NB4 (cell line): ENCODE data around the gene PRR23E.
A peak's percentile ranks its signal among the peaks of the same experiment; 100 is the strongest.

Experiments
- DNase-seq: peaks from one replicate; pipeline ENCODE4 v3.0.0; 2010; ENCODE audit warnings: low read depth
- H3K4me3 ChIP-seq: one replicate; pipeline ENCODE4 v1.5.1; 2011; ENCODE audit warnings: mild to moderate bottlenecking, low read depth, low read length, moderate library complexity
- CTCF ChIP-seq: IDR thresholded peaks from one replicate; pipeline ENCODE4 v1.5.1; 2012; ENCODE audit warnings: low read depth, low read length
- MAX ChIP-seq: IDR thresholded peaks from 2 replicates; pipeline ENCODE4 v1.6.1; 2011; ENCODE audit warnings: low read depth, low read length
- MYC ChIP-seq: IDR thresholded peaks from 2 replicates; pipeline ENCODE4 v1.6.1; 2011; ENCODE audit warnings: low read depth, low read length
- POLR2A ChIP-seq: IDR thresholded peaks from 2 replicates; pipeline ENCODE4 v1.6.1; 2011; ENCODE audit warnings: mild to moderate bottlenecking; ENCODE audit not compliant: insufficient read length; ENCODE audit errors: extremely low read depth

Gene PRR23E

GRCh38 chr3:127153506-127153815, 39.5 kb upstream of the PRR23E start:
- no peak for DNase-seq
- H3K4me3 ChIP-seq = no peak overlapping the region

GRCh38 chr3:127156338-127157050, 36.4 kb upstream of the PRR23E start:
- no peak for DNase-seq
- TF ChIP-seq CTCF (no peak), MYC (no peak), POLR2A (no peak), MAX (no peak)
- H3K4me3 ChIP-seq = no peak overlapping the region

More at GRCh38 chr3:127153506-127153815, 39.5 kb upstream of the PRR23E start:
- TF ChIP-seq MAX (no peak), POLR2A (no peak), MYC (no peak), CTCF (no peak)

GRCh38 chr3:127157171-127157828, 35.6 kb upstream of the PRR23E start:
- no peak for DNase-seq
- H3K4me3 ChIP-seq = no peak overlapping the region
- TF ChIP-seq POLR2A (no peak), MYC (no peak), MAX (no peak), CTCF (no peak)

- peak; percentile 27 for DNase-seq
- H3K4me3 ChIP-seq = no peak overlapping the region
- TF ChIP-seq POLR2A (no peak), MAX (no peak), MYC (no peak), CTCF (no peak)
Measured at GRCh38 chr3:127158614-127159229, 34.2 kb upstream of the PRR23E start.

- TF ChIP-seq MYC = no peak
- TF ChIP-seq CTCF = no peak
- TF ChIP-seq MAX = no peak
- TF ChIP-seq POLR2A = no peak
- no peak for DNase-seq
- no peak overlapping the region for H3K4me3 ChIP-seq
Measured at GRCh38 chr3:127159543-127159942, 33.4 kb upstream of the PRR23E start.
